ENCODE data around the gene VEZT. TPM values are rescaled to one million over a fixed set of nuclear protein-coding genes. Genes with fewer than 3 reads are reported as not detected.
A peak's percentile ranks its signal among the peaks of the same experiment; 100 is the strongest.

The VEZT gene
- total and polyA plus RNA-seq, 9 of the 15 experiments (the other 6 are each of a cell fraction or from before 2014, with no cell fraction given) = 16.1 to 61.5 (median 32.6) TPM

- TF ChIP-seq ZNF280B (CRISPR knock-in tag; IDR thresholded peaks at IDR 0.05) (no peak), ZBED1 (IDR thresholded peaks at IDR 0.05) (no peak), WHSC1 (IDR thresholded peaks at IDR 0.05; ENCODE audit: low read length) (no peak), RFX7 (CRISPR knock-in tag; IDR thresholded peaks at IDR 0.05) (no peak), CSDE1 (IDR thresholded peaks at IDR 0.05) (no peak), FOS (IDR thresholded peaks at IDR 0.05; ENCODE audit: extremely low read depth, insufficient read length) (no peak), CTCF (IDR thresholded peaks at IDR 0.05 in 2 of 3, conservative IDR thresholded peaks at IDR 0.05 in 1 of 3; ENCODE audit: insufficient read depth in 2 of 3, low read depth in 1 of 3, low read length in 3 of 3) (no peak), MAZ (CRISPR knock-in tag; conservative IDR thresholded peaks at IDR 0.05 in 1 of 2, IDR thresholded peaks at IDR 0.05 in 1 of 2) (0 out of 4 replicates have a peak, but pooled peaks of 1 of the 2 experiments have one; percentile 57), NFIC (IDR thresholded peaks at IDR 0.05) (peak; percentile 92), MLX (CRISPR knock-in tag; conservative IDR thresholded peaks at IDR 0.05) (no peak), ARID3A (IDR thresholded peaks at IDR 0.05; ENCODE audit: borderline replicate concordance, low read depth, low read length) (no peak), PYGO2 (tag; IDR thresholded peaks at IDR 0.05) (no peak), RBM34 (IDR thresholded peaks at IDR 0.05; ENCODE audit: borderline replicate concordance, insufficient read depth, low read length) (no peak), HCFC1 (IDR thresholded peaks at IDR 0.05; ENCODE audit: low read depth, low read length) (no peak), C11orf30 (IDR thresholded peaks at IDR 0.05; ENCODE audit: low read depth) (no peak)
Measured at GRCh38 chr12:95173392-95174251, 44.0 kb upstream of the VEZT start (continued).

Data from K562 (cell line).